Prostate gland (tissue), 2 donors: ENCODE results near the gene ZNF544. TPM values are rescaled to one million over a fixed set of nuclear protein-coding genes. Genes with fewer than 3 reads are reported as not detected.

Experiments
- DNase-seq: peaks from one replicate; pipeline ENCODE4 v3.0.0-alpha.2; 2019; ENCODE audit warnings: low spot score
- H3K27ac ChIP-seq, 2 donors: fragments of 200-600 bp; sonication (generic); 2 replicates each; pipeline ENCODE4 v1.5.1; 2017 to 2019
- H3K27me3 ChIP-seq: fragments of 200-600 bp; sonication (generic); replicated peaks from 2 replicates; pipeline ENCODE4 v1.5.1; 2019; ENCODE audit not compliant: insufficient read depth
- H3K36me3 ChIP-seq, 2 donors: fragments of 200-600 bp; sonication (generic); 1 replicate in 1 of 2; 2 replicates in 1 of 2; pipeline versions ENCODE4 v1.5.1 to v1.8.1; 2017 to 2019
- H3K4me1 ChIP-seq: fragments of 200-600 bp; sonication (generic); replicated peaks from 2 replicates; pipeline ENCODE4 v1.5.1; 2019
- H3K4me3 ChIP-seq, 2 donors: fragments of 200-600 bp; sonication (generic); 2 replicates each; pipeline ENCODE4 v1.5.1; 2017 to 2019
- H3K9me3 ChIP-seq: fragments of 200-600 bp; sonication (generic); 2 replicates; pipeline ENCODE4 v1.5.1; 2017
- CTCF ChIP-seq, 4 experiments: fragments of 200-600 bp in 2 of 4; fragments of 450-650 bp in 2 of 4; sonication (generic) in 2 of 4; IDR thresholded peaks; 1 replicate in 3 of 4; 2 replicates in 1 of 4; pipeline ENCODE4 v1.5.1; 2016 to 2019; ENCODE audit warnings: antibody characterized with exemption in 4 of 4, mild to moderate bottlenecking in 2 of 4, moderate library complexity in 2 of 4
- POLR2A ChIP-seq: fragments of 450-650 bp; IDR thresholded peaks from one replicate; pipeline ENCODE4 v1.6.1; 2016; ENCODE audit warnings: antibody characterized with exemption, mild to moderate bottlenecking
- POLR2AphosphoS5 ChIP-seq: sonication (generic); formaldehyde crosslinking; IDR thresholded peaks from one replicate; pipeline ENCODE4 v1.6.1; 2017; ENCODE audit warnings: antibody characterized with exemption
- WGBS: methylation state at CpG from one replicate; pipeline ENCODE4 v1.1.5; 2018; 5-methylcytosine and 5-hydroxymethylcytosine counted together
- intact Hi-C: fragments of 100-400 bp; cut with DNase I; formaldehyde crosslinking; loops from one replicate; pipeline ENCODE4 v1.14.2; 2022
- total RNA-seq, 2 donors: library from RNA; depleted of rRNA; stranded (reverse); fragments of >200 nt; gene quantifications; one replicate each; pipeline ENCODE4 v1.1.0, GENCODE V29; 2016

The ZNF544 gene
- total RNA-seq, 2 donors from 2014 or later = 56.9 to 87.4 TPM

- intact Hi-C loops = no loop called here
- no peak for DNase-seq
- WGBS = 97% methylated on average over 17 of the region's 17 CpGs
- Histone ChIP-seq H3K27ac (no peak overlapping the region), H3K36me3 (peaks cover 33 to 52% of the 10 kb centered on the region in 2 donors), H3K4me1 (no peaks in the 10 kb centered on the region), H3K27me3 (no peaks in the 10 kb centered on the region), H3K4me3 (no peak overlapping the region), H3K9me3 (peaks cover 20% of the 10 kb centered on the region)
- no peak for TF ChIP-seq POLR2A
- TF ChIP-seq POLR2AphosphoS5 = no peak
- TF ChIP-seq CTCF (IDR thresholded peaks at IDR 0.05) = no peak
Observed at GRCh38 chr19:58212336-58213074, 16.2 kb upstream of the ZNF544 start.

GRCh38 chr19:58213075-58213369 is 15.7 kb upstream of the ZNF544 start:
- H3K4me3 ChIP-seq = no peak overlapping the region
- peaks cover 16% of the 10 kb centered on the region for H3K9me3 ChIP-seq
- H3K36me3 ChIP-seq = peaks cover 30 to 47% of the 10 kb centered on the region in 2 donors
- intact Hi-C loops = no loop called here
- H3K27me3 ChIP-seq = no peaks in the 10 kb centered on the region
- WGBS = 96% methylated on average over 1 of the region's 1 CpG
- no peak for DNase-seq
- no peaks in the 10 kb centered on the region for H3K4me1 ChIP-seq
- no peak overlapping the region for H3K27ac ChIP-seq
- TF ChIP-seq POLR2AphosphoS5 (no peak), POLR2A (no peak), CTCF (IDR thresholded peaks at IDR 0.05) (no peak)

- no peak overlapping the region for H3K27ac ChIP-seq
- H3K9me3 ChIP-seq = no peaks in the 10 kb centered on the region
- 44% methylated on average over 34 of the region's 34 CpGs for WGBS
- no peaks in the 10 kb centered on the region for H3K4me1 ChIP-seq
- DNase-seq = no peak
- H3K36me3 ChIP-seq = peaks cover 10 to 11% of the 10 kb centered on the region in 2 donors
- H3K27me3 ChIP-seq = no peaks in the 10 kb centered on the region
- H3K4me3 ChIP-seq = no peak overlapping the region
- no peak for TF ChIP-seq CTCF (IDR thresholded peaks at IDR 0.05)
- TF ChIP-seq POLR2AphosphoS5 = no peak
- no peak for TF ChIP-seq POLR2A
- intact Hi-C loops = no loop called here
Observed at GRCh38 chr19:58217069-58217481, 11.6 kb upstream of the ZNF544 start.

GRCh38 chr19:58217607-58218391 is 10.9 kb upstream of the ZNF544 start:
- Histone ChIP-seq H3K27ac (no peak overlapping the region), H3K4me1 (no peaks in the 10 kb centered on the region), H3K36me3 (peaks cover 3 to 4% of the 10 kb centered on the region in 2 donors), H3K9me3 (no peaks in the 10 kb centered on the region), H3K4me3 (no peak overlapping the region), H3K27me3 (no peaks in the 10 kb centered on the region)
- intact Hi-C loops = no loop called here
- 93% methylated on average over 25 of the region's 25 CpGs for WGBS
- DNase-seq = no peak
- TF ChIP-seq CTCF (IDR thresholded peaks at IDR 0.05) (no peak), POLR2AphosphoS5 (no peak), POLR2A (no peak)
